Measurements from ENCODE around the gene DDX11. TPM values are rescaled to one million over a fixed set of nuclear protein-coding genes. Genes with fewer than 3 reads are reported as not detected.
"Not testable (repeated sequence)": the region's sequence is repeated elsewhere in the genome, so short reads cannot be mapped to it uniquely, and the experiment has no call there.

The DDX11 gene
- total RNA-seq = 100 to 1,000 TPM in 1 of 2 experiments, 10 to 100 TPM in 1; 97.0 to 125 TPM

DNA sequence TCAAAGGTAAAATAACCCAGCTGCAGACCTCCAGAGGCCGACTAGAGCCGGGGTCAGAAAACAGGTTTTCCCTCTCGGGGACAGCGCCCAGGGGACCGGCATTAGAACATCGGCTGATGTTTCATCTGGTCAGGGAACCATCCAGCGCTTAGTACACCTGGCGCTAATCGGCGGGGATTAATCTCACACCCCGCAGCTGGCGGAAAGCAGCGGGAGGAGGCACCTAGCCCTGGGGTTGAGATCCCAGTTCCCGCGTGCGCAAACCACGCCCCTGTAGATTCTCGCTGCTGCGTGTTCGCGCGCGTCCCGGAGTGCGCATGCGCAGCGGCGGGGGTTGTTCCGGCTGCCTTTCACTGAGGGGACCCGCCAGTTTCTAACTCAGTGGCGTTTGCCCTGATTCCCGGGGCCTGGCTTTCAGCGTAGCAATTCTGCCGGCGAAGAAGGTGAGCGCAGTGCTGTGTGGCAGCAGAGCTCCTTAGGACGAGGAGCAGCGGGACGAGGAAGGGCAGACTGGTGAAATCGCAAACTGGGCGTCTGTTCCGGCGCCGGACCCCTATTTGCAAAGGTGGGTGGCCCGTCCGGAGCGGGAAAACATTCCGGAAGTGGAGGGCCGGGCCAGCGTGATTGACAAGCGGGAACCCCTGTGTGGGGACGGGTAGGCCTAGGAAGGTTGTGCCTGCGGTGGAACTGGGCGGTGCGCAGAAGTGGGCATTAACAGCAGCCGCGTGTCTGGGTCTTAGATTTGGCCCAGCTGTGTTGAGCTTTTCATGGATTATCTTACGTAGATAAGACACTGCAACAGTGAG, at the start of gene DDX11:
DDX11 (plus strand) TSS at position 334 of the 806 bp plus-strand sequence. CDS start 4,534 bp downstream, outside the sequence.
- CTCF ChIA-PET = interaction anchor here (0.7 kb wide), 1 partner anchor 226 kb away, joined by 3 read pairs; no protein-coding TSS in a partner anchor
- Mint-ChIP-seq H3K36me3 (ENCODE audit: low read depth) (peaks cover 26% of the 10 kb centered on the region), H3K27ac (peak within 1 kb of the TSS; percentile 98), H3K4me1 (peaks cover 20% of the 10 kb centered on the region), H3K4me3 (peak within 1 kb of the TSS; percentile 97)
- not testable (repeated sequence) for H3K9me3 Mint-ChIP-seq (ENCODE audit: low read depth); H3K27me3 Mint-ChIP-seq
- peak; percentile 93 for ATAC-seq
- POLR2A ChIA-PET = interaction anchor here (0.6 kb wide), 1 partner anchor 92 kb away, joined by 4 read pairs; no protein-coding TSS in a partner anchor
- DNase-seq = peak; percentile 95
- intact Hi-C loops (cut with DNase I, micrococcal nuclease) = loop anchor here (1.0 to 5.0 kb wide), 6 partner anchors 221 to 1691 kb away; partner anchors contain the start of genes SINHCAF (in 2 of the 2), CAPRIN2 (in 1 of the 2), ERGIC2 (in 1 of the 2) and IPO8 (in 1 of the 2)

GRCh38 chr12:31026202-31026601, 47.5 kb upstream of the DDX11 start:
- DNase-seq = no peak
- intact Hi-C loops (cut with DNase I, micrococcal nuclease) = no loop called here
- no peak overlapping the region for H3K4me3 Mint-ChIP-seq
- CTCF ChIA-PET = no interaction called here
- H3K27ac Mint-ChIP-seq = no peak overlapping the region
- H3K36me3 Mint-ChIP-seq (ENCODE audit: low read depth) = no peaks in the 10 kb centered on the region
- ATAC-seq = no peak
- POLR2A ChIA-PET = no interaction called here
- no peaks in the 10 kb centered on the region for H3K9me3 Mint-ChIP-seq (ENCODE audit: low read depth)
- no peaks in the 10 kb centered on the region for H3K4me1 Mint-ChIP-seq
- peaks cover 2% of the 10 kb centered on the region for H3K27me3 Mint-ChIP-seq

- H3K36me3 Mint-ChIP-seq (ENCODE audit: low read depth); H3K27ac Mint-ChIP-seq; H3K9me3 Mint-ChIP-seq (ENCODE audit: low read depth); intact Hi-C loops (cut with DNase I, micrococcal nuclease); H3K4me1 Mint-ChIP-seq; DNase-seq; H3K27me3 Mint-ChIP-seq; H3K4me3 Mint-ChIP-seq; POLR2A ChIA-PET; CTCF ChIA-PET; ATAC-seq: not testable (repeated sequence)
Measured at GRCh38 chr12:31027006-31027405, 46.7 kb upstream of the DDX11 start.

DNA sequence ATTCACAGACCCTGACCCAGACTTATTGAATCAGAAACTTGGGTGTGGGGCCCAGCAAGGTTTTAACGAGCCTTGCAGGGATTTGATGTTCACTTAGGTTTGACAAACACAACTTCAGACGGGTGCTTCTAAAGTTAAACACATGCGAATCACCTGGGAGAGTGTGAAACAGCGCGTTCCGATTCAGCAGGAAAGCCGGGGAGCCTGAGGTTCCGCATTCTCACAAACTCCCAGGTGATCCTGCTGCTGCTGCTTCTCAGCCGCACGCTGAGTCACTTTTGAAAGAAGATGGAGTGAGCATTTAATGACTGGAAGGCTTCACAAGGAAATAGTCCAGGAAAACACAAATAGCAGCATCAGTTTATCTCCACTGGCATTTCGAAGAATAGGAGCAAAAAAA, 44.2 kb upstream of the DDX11 start:
- intact Hi-C loops (cut with DNase I, micrococcal nuclease) = no loop called here
- no peak overlapping the region for H3K4me3 Mint-ChIP-seq
- H3K27ac Mint-ChIP-seq = no peak overlapping the region
- ATAC-seq (no peak), DNase-seq (no peak)
- peaks cover 3% of the 10 kb centered on the region for H3K27me3 Mint-ChIP-seq
- ChIA-PET POLR2A (no interaction called here), CTCF (no interaction called here)
- H3K36me3 Mint-ChIP-seq (ENCODE audit: low read depth) = no peaks in the 10 kb centered on the region
- H3K4me1 Mint-ChIP-seq = no peaks in the 10 kb centered on the region
- H3K9me3 Mint-ChIP-seq (ENCODE audit: low read depth) = no peaks in the 10 kb centered on the region

DNA sequence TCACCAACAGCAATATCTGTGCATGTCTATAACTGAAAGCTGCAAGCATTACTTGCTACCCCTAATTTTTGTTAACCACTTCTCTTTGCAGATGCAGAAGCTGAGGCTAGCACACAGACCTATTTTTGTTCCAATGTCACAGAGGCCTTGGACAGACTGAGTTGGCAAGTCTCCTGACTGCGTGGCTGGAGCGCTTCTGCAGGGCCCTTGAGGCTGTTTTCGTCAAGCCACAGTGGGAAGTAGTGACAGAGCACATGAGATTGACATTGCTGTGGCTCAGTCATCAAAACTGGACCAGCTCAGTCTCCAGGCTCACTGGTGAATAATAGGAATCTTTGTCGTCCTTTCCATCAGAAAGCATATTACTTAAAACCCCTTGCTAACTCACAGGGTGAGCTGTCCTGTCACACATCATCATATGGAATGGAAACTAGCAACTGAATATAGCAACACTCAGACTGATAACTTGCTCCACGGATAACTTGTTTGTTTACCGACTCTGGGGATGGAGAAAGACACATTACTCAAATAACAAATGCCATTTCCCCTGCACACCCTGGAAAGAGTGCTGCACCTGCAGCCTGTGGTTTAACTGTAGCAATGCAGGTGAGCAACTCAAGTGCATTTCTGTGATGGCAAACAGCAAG, 43.6 kb upstream of the DDX11 start:
- no peaks in the 10 kb centered on the region for H3K9me3 Mint-ChIP-seq (ENCODE audit: low read depth)
- peaks cover 3% of the 10 kb centered on the region for H3K27me3 Mint-ChIP-seq
- ATAC-seq (no peak), DNase-seq (no peak)
- CTCF ChIA-PET = no interaction called here
- no peaks in the 10 kb centered on the region for H3K36me3 Mint-ChIP-seq (ENCODE audit: low read depth)
- H3K4me1 Mint-ChIP-seq = no peaks in the 10 kb centered on the region
- H3K27ac Mint-ChIP-seq = no peak overlapping the region
- intact Hi-C loops (cut with DNase I, micrococcal nuclease) = no loop called here
- H3K4me3 Mint-ChIP-seq = no peak overlapping the region
- POLR2A ChIA-PET = no interaction called here

- no peaks in the 10 kb centered on the region for H3K9me3 Mint-ChIP-seq (ENCODE audit: low read depth)
- no peak overlapping the region for H3K27ac Mint-ChIP-seq
- POLR2A ChIA-PET = no interaction called here
- no peaks in the 10 kb centered on the region for H3K4me1 Mint-ChIP-seq
- DNase-seq (no peak), ATAC-seq (no peak)
- intact Hi-C loops (cut with DNase I, micrococcal nuclease) = no loop called here
- H3K4me3 Mint-ChIP-seq = no peak overlapping the region
- no peaks in the 10 kb centered on the region for H3K36me3 Mint-ChIP-seq (ENCODE audit: low read depth)
- CTCF ChIA-PET = no interaction called here
- peaks cover 1% of the 10 kb centered on the region for H3K27me3 Mint-ChIP-seq
Measured at GRCh38 chr12:31031951-31032335, 41.7 kb upstream of the DDX11 start.

- ATAC-seq (no peak), DNase-seq (no peak)
- Mint-ChIP-seq H3K4me1 (no peaks in the 10 kb centered on the region), H3K4me3 (no peak overlapping the region), H3K9me3 (ENCODE audit: low read depth) (no peaks in the 10 kb centered on the region), H3K36me3 (ENCODE audit: low read depth) (no peaks in the 10 kb centered on the region), H3K27me3 (peaks cover 5% of the 10 kb centered on the region), H3K27ac (no peak overlapping the region)
- ChIA-PET POLR2A (no interaction called here), CTCF (interaction anchor here (0.6 kb wide), 1 partner anchor 282 kb away, joined by 3 read pairs; no protein-coding TSS in a partner anchor)
- intact Hi-C loops (cut with DNase I, micrococcal nuclease) = no loop called here
Measured at GRCh38 chr12:31033146-31033545, 40.5 kb upstream of the DDX11 start.

GRCh38 chr12:31033681-31034080, 40.0 kb upstream of the DDX11 start:
- Mint-ChIP-seq H3K27me3 (peaks cover 6% of the 10 kb centered on the region), H3K9me3 (ENCODE audit: low read depth) (no peaks in the 10 kb centered on the region), H3K4me1 (no peaks in the 10 kb centered on the region), H3K36me3 (ENCODE audit: low read depth) (no peaks in the 10 kb centered on the region), H3K4me3 (no peak overlapping the region), H3K27ac (no peak overlapping the region)
- POLR2A ChIA-PET = no interaction called here
- CTCF ChIA-PET = no interaction called here
- no peak for DNase-seq
- ATAC-seq = no peak
- intact Hi-C loops (cut with DNase I, micrococcal nuclease) = no loop called here

GRCh38 chr12:31034372-31034771, 39.3 kb upstream of the DDX11 start:
- Mint-ChIP-seq H3K27me3 (peaks cover 6% of the 10 kb centered on the region), H3K4me3 (no peak overlapping the region), H3K9me3 (ENCODE audit: low read depth) (no peaks in the 10 kb centered on the region), H3K27ac (no peak overlapping the region), H3K36me3 (ENCODE audit: low read depth) (no peaks in the 10 kb centered on the region), H3K4me1 (no peaks in the 10 kb centered on the region)
- ATAC-seq (no peak), DNase-seq (no peak)
- ChIA-PET POLR2A (no interaction called here), CTCF (interaction anchor here (1.1 kb wide), 1 partner anchor 48 kb away, joined by 3 read pairs; no protein-coding TSS in a partner anchor)
- intact Hi-C loops (cut with DNase I, micrococcal nuclease) = no loop called here

- ChIA-PET CTCF (interaction anchor here (1.1 kb wide), 1 partner anchor 49 kb away, joined by 3 read pairs; no protein-coding TSS in a partner anchor), POLR2A (no interaction called here)
- no peak overlapping the region for H3K4me3 Mint-ChIP-seq
- ATAC-seq (no peak), DNase-seq (no peak)
- H3K36me3 Mint-ChIP-seq (ENCODE audit: low read depth) = no peaks in the 10 kb centered on the region
- no peak overlapping the region for H3K27ac Mint-ChIP-seq
- intact Hi-C loops (cut with DNase I, micrococcal nuclease) = no loop called here
- no peaks in the 10 kb centered on the region for H3K9me3 Mint-ChIP-seq (ENCODE audit: low read depth)
- H3K27me3 Mint-ChIP-seq = peaks cover 6% of the 10 kb centered on the region
- no peaks in the 10 kb centered on the region for H3K4me1 Mint-ChIP-seq
Measured at GRCh38 chr12:31035226-31035625, 38.4 kb upstream of the DDX11 start.

GRCh38 chr12:31035967-31036665, 37.5 kb upstream of the DDX11 start:
- ChIA-PET CTCF (no interaction called here), POLR2A (no interaction called here)
- Mint-ChIP-seq H3K36me3 (ENCODE audit: low read depth) (no peaks in the 10 kb centered on the region), H3K9me3 (ENCODE audit: low read depth) (no peaks in the 10 kb centered on the region), H3K27ac (no peak overlapping the region), H3K4me1 (no peaks in the 10 kb centered on the region), H3K27me3 (peaks cover 6% of the 10 kb centered on the region), H3K4me3 (no peak overlapping the region)
- no peak for ATAC-seq
- no peak for DNase-seq
- intact Hi-C loops (cut with DNase I, micrococcal nuclease) = no loop called here
